ENCODE results near the gene ASIC5.

The ASIC5 gene

DNA sequence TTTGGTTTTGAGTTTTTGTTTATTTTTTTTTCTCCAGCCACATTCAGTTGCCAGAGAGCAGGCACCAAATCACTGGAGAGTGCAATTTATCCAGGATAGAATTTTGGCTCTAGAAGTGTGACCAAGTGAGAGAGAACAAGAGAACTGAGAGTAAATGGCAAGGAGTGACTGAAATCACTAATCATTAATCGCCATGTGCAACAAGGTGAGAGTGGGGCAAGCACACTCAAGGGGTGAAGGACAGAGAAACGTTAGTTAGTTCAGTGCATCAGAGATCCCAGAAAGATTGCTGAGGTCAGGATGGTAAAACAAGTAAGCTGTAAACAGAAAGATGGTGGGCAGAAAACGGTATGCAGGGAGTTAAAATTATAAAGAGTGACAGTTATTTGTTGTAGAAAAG, 17.8 kb upstream of the ASIC5 start:
- Histone ChIP-seq H3K9ac (ENCODE audit: low read depth in 1 of 2, low read length in 2 of 2) (no peak overlapping the region), H3K9me3 (ENCODE audit: control insufficient read depth in 2 of 2, low read length in 2 of 2) (no peaks in the 10 kb centered on the region), H3K27me3 (ENCODE audit: control insufficient read depth in 2 of 2, insufficient read depth in 2 of 2, low read length in 2 of 2) (no peaks in the 10 kb centered on the region), H3K27ac (ENCODE audit: low read depth in 2 of 2, low read length in 2 of 2) (no peak overlapping the region), H3K4me3 (ENCODE audit: low read length in 2 of 2) (no peak overlapping the region), H3K36me3 (ENCODE audit: control insufficient read depth in 2 of 2, insufficient read depth in 2 of 2, low read length in 2 of 2) (no peaks in the 10 kb centered on the region), H3K4me1 (ENCODE audit: control insufficient read depth in 2 of 2, insufficient read depth in 2 of 2, low read length in 2 of 2) (no peaks in the 10 kb centered on the region)

DNA sequence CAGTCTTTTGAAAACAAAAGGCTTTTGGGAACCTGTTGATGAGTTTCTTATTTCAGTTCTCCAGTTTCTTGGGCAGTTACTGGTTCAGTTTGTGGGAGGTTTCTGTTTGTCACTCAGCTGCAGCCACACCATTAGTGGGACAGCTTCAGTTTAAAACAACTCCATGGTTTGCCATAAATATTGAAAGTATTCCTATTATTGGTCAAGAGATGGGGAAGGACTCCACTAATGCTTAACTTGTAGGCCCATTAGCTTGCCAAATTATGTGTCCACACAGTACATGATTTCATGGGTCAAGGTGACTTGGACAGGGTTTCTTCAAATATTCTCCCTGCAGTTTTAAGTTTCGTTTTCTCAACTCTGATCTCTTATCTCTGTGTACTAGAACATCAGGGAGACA, 15.5 kb upstream of the ASIC5 start:
- Histone ChIP-seq H3K27ac (ENCODE audit: low read depth in 2 of 2, low read length in 2 of 2) (no peak overlapping the region), H3K4me3 (ENCODE audit: low read length in 2 of 2) (no peak overlapping the region), H3K9ac (ENCODE audit: low read depth in 1 of 2, low read length in 2 of 2) (no peak overlapping the region), H3K27me3 (ENCODE audit: control insufficient read depth in 2 of 2, insufficient read depth in 2 of 2, low read length in 2 of 2) (no peaks in the 10 kb centered on the region), H3K36me3 (ENCODE audit: control insufficient read depth in 2 of 2, insufficient read depth in 2 of 2, low read length in 2 of 2) (no peaks in the 10 kb centered on the region), H3K9me3 (ENCODE audit: control insufficient read depth in 2 of 2, low read length in 2 of 2) (no peaks in the 10 kb centered on the region), H3K4me1 (ENCODE audit: control insufficient read depth in 2 of 2, insufficient read depth in 2 of 2, low read length in 2 of 2) (no peaks in the 10 kb centered on the region)

DNA sequence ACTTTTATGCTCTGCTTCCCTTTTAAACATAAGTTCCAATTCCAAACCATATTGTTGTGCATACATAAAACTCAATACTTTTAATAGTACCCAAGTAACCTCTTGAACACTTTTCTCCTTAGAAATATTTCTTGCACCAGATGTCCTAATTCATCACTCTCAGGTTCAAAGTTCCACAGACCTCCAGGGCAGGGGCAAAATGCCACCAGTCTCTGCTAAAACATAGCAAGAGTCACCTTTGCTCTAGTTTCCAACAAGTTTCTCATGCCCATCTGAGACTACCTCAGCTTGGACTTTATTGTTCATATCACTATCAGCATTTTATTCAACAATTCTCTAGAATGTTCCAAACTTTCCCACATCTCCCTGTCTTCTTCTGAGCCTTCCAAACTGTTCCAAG, 13.7 kb upstream of the ASIC5 start:
- Histone ChIP-seq H3K27ac (ENCODE audit: low read depth in 2 of 2, low read length in 2 of 2) (no peak overlapping the region), H3K4me1 (ENCODE audit: control insufficient read depth in 2 of 2, insufficient read depth in 2 of 2, low read length in 2 of 2) (no peaks in the 10 kb centered on the region), H3K4me3 (ENCODE audit: low read length in 2 of 2) (no peak overlapping the region), H3K9me3 (ENCODE audit: control insufficient read depth in 2 of 2, low read length in 2 of 2) (peaks cover 0 to 2% of the 10 kb centered on the region in 2 donors), H3K27me3 (ENCODE audit: control insufficient read depth in 2 of 2, insufficient read depth in 2 of 2, low read length in 2 of 2) (no peaks in the 10 kb centered on the region), H3K36me3 (ENCODE audit: control insufficient read depth in 2 of 2, insufficient read depth in 2 of 2, low read length in 2 of 2) (no peaks in the 10 kb centered on the region), H3K9ac (ENCODE audit: low read depth in 1 of 2, low read length in 2 of 2) (no peak overlapping the region)

DNA sequence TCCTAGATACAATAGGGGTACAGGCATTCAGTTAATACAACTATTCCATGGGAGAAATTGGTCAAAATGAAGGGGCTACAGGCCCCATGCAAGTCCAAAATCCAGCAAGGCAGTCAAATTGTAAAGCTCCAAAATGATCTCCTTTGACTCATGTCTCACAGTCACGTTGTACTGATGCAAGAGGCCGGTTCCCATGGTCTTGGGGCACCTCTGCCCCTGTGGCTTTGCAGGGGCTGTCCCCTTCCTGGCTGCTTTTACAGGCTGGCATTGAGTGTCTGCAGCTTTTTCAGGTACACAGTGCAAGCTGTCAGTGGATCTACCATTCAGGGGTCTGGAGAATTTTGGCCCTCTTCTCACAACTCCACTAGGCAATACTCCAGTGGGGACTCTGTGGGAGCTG, 12.5 kb upstream of the ASIC5 start:
- no peak overlapping the region for H3K27ac ChIP-seq (ENCODE audit: low read depth in 2 of 2, low read length in 2 of 2)
- H3K4me1 ChIP-seq (ENCODE audit: control insufficient read depth in 2 of 2, insufficient read depth in 2 of 2, low read length in 2 of 2) = no peaks in the 10 kb centered on the region
- peaks cover 0 to 2% of the 10 kb centered on the region in 2 donors for H3K9me3 ChIP-seq (ENCODE audit: control insufficient read depth in 2 of 2, low read length in 2 of 2)
- H3K9ac ChIP-seq (ENCODE audit: low read depth in 1 of 2, low read length in 2 of 2) = no peak overlapping the region
- no peaks in the 10 kb centered on the region for H3K36me3 ChIP-seq (ENCODE audit: control insufficient read depth in 2 of 2, insufficient read depth in 2 of 2, low read length in 2 of 2)
- H3K4me3 ChIP-seq (ENCODE audit: low read length in 2 of 2) = no peak overlapping the region
- H3K27me3 ChIP-seq (ENCODE audit: control insufficient read depth in 2 of 2, insufficient read depth in 2 of 2, low read length in 2 of 2) = no peaks in the 10 kb centered on the region

DNA sequence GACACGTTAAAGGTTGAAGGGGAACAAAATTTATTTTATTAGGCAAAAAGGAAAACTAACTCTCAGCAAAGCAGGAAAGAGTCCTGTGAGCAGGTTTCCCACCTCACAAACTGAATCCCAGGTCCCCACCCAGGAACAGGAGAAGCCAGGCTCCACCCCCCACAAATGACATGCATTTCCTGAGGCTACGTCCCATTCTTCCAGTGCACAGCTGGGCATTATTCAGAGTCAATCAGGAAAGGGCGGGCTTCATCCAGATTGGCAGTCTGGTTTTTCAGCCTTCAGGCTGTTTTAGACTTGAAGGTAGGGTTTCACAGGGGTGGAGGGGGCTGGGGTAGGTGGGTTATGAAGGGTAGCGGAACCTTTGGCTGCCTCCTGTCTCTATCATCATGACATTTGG, 11.9 kb upstream of the ASIC5 start:
- peaks cover 0 to 2% of the 10 kb centered on the region in 2 donors for H3K9me3 ChIP-seq (ENCODE audit: control insufficient read depth in 2 of 2, low read length in 2 of 2)
- no peaks in the 10 kb centered on the region for H3K27me3 ChIP-seq (ENCODE audit: control insufficient read depth in 2 of 2, insufficient read depth in 2 of 2, low read length in 2 of 2)
- H3K4me1 ChIP-seq (ENCODE audit: control insufficient read depth in 2 of 2, insufficient read depth in 2 of 2, low read length in 2 of 2) = no peaks in the 10 kb centered on the region
- no peak overlapping the region for H3K9ac ChIP-seq (ENCODE audit: low read depth in 1 of 2, low read length in 2 of 2)
- H3K36me3 ChIP-seq (ENCODE audit: control insufficient read depth in 2 of 2, insufficient read depth in 2 of 2, low read length in 2 of 2) = no peaks in the 10 kb centered on the region
- no peak overlapping the region for H3K27ac ChIP-seq (ENCODE audit: low read depth in 2 of 2, low read length in 2 of 2)
- no peak overlapping the region for H3K4me3 ChIP-seq (ENCODE audit: low read length in 2 of 2)

DNA sequence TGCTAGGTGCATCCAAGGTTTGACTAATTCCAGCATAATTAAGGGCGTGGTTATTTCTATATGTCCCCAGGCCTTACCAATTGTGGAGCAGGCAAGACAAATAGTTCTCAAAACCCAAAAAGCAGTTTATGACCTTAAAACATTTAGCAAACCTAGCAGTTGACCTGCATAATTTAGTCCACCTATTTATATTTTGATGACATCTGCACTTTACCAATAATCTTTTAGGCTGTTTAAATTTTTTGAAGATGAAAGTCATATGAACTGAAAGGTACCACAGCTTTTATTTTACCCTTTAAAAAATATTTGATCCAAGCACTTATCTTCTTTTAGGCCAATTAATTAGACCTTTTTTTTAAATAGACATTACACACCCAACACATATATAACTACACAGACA, 9.8 kb upstream of the ASIC5 start:
- Histone ChIP-seq H3K27ac (ENCODE audit: low read depth in 2 of 2, low read length in 2 of 2) (no peak overlapping the region), H3K4me3 (ENCODE audit: low read length in 2 of 2) (no peak overlapping the region), H3K36me3 (ENCODE audit: control insufficient read depth in 2 of 2, insufficient read depth in 2 of 2, low read length in 2 of 2) (no peaks in the 10 kb centered on the region), H3K4me1 (ENCODE audit: control insufficient read depth in 2 of 2, insufficient read depth in 2 of 2, low read length in 2 of 2) (no peaks in the 10 kb centered on the region), H3K27me3 (ENCODE audit: control insufficient read depth in 2 of 2, insufficient read depth in 2 of 2, low read length in 2 of 2) (no peaks in the 10 kb centered on the region), H3K9ac (ENCODE audit: low read depth in 1 of 2, low read length in 2 of 2) (no peak overlapping the region), H3K9me3 (ENCODE audit: control insufficient read depth in 2 of 2, low read length in 2 of 2) (peaks cover 0 to 2% of the 10 kb centered on the region in 2 donors)

DNA sequence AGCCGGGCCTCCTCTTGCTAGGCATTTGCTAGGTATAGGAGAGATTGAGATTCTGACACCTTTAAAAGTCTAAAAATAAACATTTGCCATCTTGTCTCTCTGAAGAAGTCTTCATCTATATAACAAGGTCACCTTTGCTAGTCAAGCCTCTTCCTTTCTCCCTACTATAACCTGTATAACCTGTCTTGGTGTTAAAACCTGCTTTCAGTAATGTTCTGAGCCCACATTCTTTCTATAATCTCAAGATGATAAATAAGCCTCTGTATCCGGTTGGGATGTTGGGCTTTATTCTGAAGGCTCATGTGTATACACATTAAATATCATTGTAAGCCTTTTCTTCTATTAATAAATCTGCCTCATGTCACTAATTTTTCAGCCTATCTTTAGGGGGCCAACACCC, 10.2 kb downstream of the ASIC5 start:
- Histone ChIP-seq H3K9ac (ENCODE audit: low read depth in 1 of 2, low read length in 2 of 2) (no peak overlapping the region), H3K36me3 (ENCODE audit: control insufficient read depth in 2 of 2, insufficient read depth in 2 of 2, low read length in 2 of 2) (no peaks in the 10 kb centered on the region), H3K9me3 (ENCODE audit: control insufficient read depth in 2 of 2, low read length in 2 of 2) (no peaks in the 10 kb centered on the region), H3K4me1 (ENCODE audit: control insufficient read depth in 2 of 2, insufficient read depth in 2 of 2, low read length in 2 of 2) (no peaks in the 10 kb centered on the region), H3K27ac (ENCODE audit: low read depth in 2 of 2, low read length in 2 of 2) (no peak overlapping the region), H3K27me3 (ENCODE audit: control insufficient read depth in 2 of 2, insufficient read depth in 2 of 2, low read length in 2 of 2) (no peaks in the 10 kb centered on the region), H3K4me3 (ENCODE audit: low read length in 2 of 2) (no peak overlapping the region)

DNA sequence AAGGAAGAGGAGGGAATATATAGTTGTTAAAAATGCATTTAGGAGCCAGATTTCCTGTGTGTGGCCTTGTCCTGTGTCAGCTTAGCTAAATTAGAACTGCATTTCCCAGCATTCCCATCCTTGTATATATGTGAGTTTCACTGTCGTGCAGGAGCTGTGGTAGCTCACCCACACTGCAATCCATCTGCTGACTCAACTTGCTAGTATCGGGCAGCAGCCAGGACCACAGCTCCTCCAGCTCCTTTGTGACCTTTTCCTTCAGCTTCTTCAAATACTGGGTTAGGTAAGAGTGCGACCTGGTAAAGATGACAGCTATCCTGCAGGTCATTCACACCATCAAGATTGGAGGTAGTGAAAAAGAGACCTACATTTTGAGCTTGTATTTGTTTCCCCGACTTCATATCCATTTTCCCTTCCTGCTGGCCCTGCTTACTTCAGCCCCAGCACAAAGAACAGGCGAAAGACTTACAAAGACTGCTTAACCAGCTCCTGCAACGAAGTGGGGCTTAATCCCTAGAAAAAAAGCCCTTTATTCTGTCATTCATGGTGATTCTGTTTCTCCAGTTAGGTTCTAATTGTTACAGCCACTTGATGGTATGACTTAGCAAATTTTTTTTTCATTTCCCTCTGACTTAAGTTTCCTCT, 11.4 kb downstream of the ASIC5 start:
- H3K9me3 ChIP-seq (ENCODE audit: control insufficient read depth in 2 of 2, low read length in 2 of 2) = no peaks in the 10 kb centered on the region
- no peak overlapping the region for H3K27ac ChIP-seq (ENCODE audit: low read depth in 2 of 2, low read length in 2 of 2)
- no peaks in the 10 kb centered on the region for H3K36me3 ChIP-seq (ENCODE audit: control insufficient read depth in 2 of 2, insufficient read depth in 2 of 2, low read length in 2 of 2)
- no peaks in the 10 kb centered on the region for H3K27me3 ChIP-seq (ENCODE audit: control insufficient read depth in 2 of 2, insufficient read depth in 2 of 2, low read length in 2 of 2)
- no peak overlapping the region for H3K9ac ChIP-seq (ENCODE audit: low read depth in 1 of 2, low read length in 2 of 2)
- no peak overlapping the region for H3K4me3 ChIP-seq (ENCODE audit: low read length in 2 of 2)
- H3K4me1 ChIP-seq (ENCODE audit: control insufficient read depth in 2 of 2, insufficient read depth in 2 of 2, low read length in 2 of 2) = no peaks in the 10 kb centered on the region

DNA sequence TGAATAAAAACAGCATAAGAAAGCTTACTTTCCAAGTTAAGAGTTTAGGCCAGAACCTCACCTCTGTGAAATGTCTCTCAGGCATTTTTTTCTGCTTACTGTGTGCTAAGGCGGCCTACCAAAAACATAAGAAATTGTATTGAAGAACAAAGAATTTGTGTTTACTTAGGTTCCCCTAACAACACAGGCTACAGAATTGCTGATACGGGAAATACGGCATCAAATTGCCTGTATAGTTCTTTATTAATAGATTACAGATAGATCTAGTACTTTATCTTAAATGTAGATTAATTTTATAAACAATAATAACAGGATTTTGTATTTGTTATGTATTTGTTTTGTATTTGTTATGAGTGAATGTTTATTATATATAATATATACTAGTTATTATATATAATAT, 12.9 kb downstream of the ASIC5 start:
- Histone ChIP-seq H3K9me3 (ENCODE audit: control insufficient read depth in 2 of 2, low read length in 2 of 2) (no peaks in the 10 kb centered on the region), H3K36me3 (ENCODE audit: control insufficient read depth in 2 of 2, insufficient read depth in 2 of 2, low read length in 2 of 2) (no peaks in the 10 kb centered on the region), H3K27me3 (ENCODE audit: control insufficient read depth in 2 of 2, insufficient read depth in 2 of 2, low read length in 2 of 2) (no peaks in the 10 kb centered on the region), H3K4me3 (ENCODE audit: low read length in 2 of 2) (no peak overlapping the region), H3K27ac (ENCODE audit: low read depth in 2 of 2, low read length in 2 of 2) (no peak overlapping the region), H3K4me1 (ENCODE audit: control insufficient read depth in 2 of 2, insufficient read depth in 2 of 2, low read length in 2 of 2) (no peaks in the 10 kb centered on the region), H3K9ac (ENCODE audit: low read depth in 1 of 2, low read length in 2 of 2) (no peak overlapping the region)

DNA sequence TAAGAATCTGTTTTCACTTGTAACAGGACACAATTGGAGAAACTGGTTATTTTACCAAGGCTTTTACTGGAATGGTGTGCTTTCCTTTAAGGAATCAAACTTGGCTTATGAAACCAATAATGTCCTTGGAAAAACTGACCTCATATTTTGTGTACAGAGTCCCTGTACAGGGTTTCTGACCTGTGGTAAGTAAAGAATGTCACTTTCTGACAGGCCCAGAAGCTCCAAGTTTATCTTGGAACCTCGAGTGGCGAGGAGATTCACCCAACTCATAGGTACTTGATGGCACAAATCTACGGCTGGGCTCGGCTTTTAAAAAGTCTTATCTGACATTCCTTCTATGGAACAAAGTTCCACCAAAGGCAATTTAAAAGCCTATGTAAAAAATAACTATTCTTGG, 17.0 kb downstream of the ASIC5 start:
- Histone ChIP-seq H3K36me3 (ENCODE audit: control insufficient read depth in 2 of 2, insufficient read depth in 2 of 2, low read length in 2 of 2) (no peaks in the 10 kb centered on the region), H3K9ac (ENCODE audit: low read depth in 1 of 2, low read length in 2 of 2) (no peak overlapping the region), H3K27me3 (ENCODE audit: control insufficient read depth in 2 of 2, insufficient read depth in 2 of 2, low read length in 2 of 2) (no peaks in the 10 kb centered on the region), H3K27ac (ENCODE audit: low read depth in 2 of 2, low read length in 2 of 2) (no peak overlapping the region), H3K4me1 (ENCODE audit: control insufficient read depth in 2 of 2, insufficient read depth in 2 of 2, low read length in 2 of 2) (no peaks in the 10 kb centered on the region), H3K4me3 (ENCODE audit: low read length in 2 of 2) (no peak overlapping the region), H3K9me3 (ENCODE audit: control insufficient read depth in 2 of 2, low read length in 2 of 2) (no peaks in the 10 kb centered on the region)

DNA sequence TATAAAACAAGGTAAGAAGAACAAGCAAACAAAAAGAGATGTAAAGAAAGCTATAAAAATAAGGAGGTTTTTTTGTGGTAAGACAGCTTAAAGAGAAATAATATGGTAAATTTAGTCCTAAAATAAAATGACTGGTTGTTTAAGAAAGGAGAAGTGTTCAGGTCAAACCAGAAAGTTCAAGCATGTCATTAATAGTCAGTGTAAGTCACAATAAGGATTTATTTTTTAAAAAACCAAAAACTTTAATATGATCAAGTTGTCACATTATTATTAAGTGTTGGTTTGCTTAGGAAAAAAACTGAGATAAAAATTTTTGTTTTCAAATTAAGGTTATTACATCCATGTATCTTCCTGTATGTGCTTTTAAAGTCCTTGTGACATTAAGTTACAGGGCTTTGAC, 19.1 kb downstream of the ASIC5 start:
- Histone ChIP-seq H3K9ac (ENCODE audit: low read depth in 1 of 2, low read length in 2 of 2) (no peak overlapping the region), H3K27ac (ENCODE audit: low read depth in 2 of 2, low read length in 2 of 2) (no peak overlapping the region), H3K4me1 (ENCODE audit: control insufficient read depth in 2 of 2, insufficient read depth in 2 of 2, low read length in 2 of 2) (no peaks in the 10 kb centered on the region), H3K9me3 (ENCODE audit: control insufficient read depth in 2 of 2, low read length in 2 of 2) (no peaks in the 10 kb centered on the region), H3K36me3 (ENCODE audit: control insufficient read depth in 2 of 2, insufficient read depth in 2 of 2, low read length in 2 of 2) (no peaks in the 10 kb centered on the region), H3K4me3 (ENCODE audit: low read length in 2 of 2) (no peak overlapping the region), H3K27me3 (ENCODE audit: control insufficient read depth in 2 of 2, insufficient read depth in 2 of 2, low read length in 2 of 2) (no peaks in the 10 kb centered on the region)
